ENCODE measurements around the gene UBTF.

DNA sequence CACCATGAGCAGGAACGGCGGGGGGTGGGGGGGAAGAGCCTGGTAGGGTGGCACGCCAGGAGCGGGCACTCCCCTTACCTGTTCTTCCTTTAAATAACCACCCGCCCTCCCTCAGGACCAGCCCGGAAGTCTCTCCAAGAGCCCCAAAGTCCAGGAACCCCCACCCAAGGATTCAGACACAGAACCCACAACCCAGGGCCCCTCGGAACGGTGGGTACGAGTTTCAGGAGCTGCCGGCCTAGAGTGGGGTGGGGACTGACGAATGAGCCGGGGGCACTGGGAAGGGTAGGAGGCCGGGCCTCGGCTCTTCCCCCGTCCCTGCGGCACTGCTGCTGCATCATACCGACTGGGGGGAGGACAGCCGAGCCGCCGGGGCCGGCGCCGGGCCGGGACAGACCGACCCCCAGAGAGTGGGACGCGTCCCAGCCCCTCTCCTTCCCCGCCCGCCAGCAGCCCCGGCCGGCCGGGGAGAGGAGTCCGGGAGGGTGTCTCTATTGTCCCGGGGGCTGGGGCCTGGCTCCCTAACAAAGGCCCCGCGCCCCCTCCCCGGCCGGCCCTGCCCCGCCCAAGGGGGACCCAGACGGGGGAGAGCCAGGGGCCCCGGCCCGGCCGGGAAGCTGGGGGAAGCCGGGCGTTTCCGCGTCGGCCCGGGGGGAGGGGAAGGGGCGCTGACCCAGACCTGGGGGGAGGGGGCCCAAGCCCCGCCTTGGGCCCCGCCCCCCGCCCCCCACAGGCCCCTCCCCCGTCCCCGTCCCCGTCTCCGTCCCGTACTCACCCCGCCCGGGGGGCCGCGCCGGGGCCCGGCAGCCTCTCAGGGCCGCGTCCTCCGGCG lies 20.5 kb downstream of the UBTF start:
- TF ChIP-seq, protein P1, sequence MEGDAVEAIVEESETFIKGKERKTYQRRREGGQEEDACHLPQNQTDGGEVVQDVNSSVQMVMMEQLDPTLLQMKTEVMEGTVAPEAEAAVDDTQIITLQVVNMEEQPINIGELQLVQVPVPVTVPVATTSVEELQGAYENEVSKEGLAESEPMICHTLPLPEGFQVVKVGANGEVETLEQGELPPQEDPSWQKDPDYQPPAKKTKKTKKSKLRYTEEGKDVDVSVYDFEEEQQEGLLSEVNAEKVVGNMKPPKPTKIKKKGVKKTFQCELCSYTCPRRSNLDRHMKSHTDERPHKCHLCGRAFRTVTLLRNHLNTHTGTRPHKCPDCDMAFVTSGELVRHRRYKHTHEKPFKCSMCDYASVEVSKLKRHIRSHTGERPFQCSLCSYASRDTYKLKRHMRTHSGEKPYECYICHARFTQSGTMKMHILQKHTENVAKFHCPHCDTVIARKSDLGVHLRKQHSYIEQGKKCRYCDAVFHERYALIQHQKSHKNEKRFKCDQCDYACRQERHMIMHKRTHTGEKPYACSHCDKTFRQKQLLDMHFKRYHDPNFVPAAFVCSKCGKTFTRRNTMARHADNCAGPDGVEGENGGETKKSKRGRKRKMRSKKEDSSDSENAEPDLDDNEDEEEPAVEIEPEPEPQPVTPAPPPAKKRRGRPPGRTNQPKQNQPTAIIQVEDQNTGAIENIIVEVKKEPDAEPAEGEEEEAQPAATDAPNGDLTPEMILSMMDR (IDR thresholded peaks at IDR 0.05; ENCODE audit: low read depth, low read length, poor library complexity, severe bottlenecking), result no peak
- TF ChIP-seq EZH2phosphoT487 (IDR thresholded peaks at IDR 0.05; ENCODE audit: borderline replicate concordance, low read length), result no peak
